HG02970 (cell line): ENCODE results near the gene CENPH.
"Not testable (repeated sequence)": the region's sequence is repeated elsewhere in the genome, so short reads cannot be mapped to it uniquely, and the experiment has no call there.

Source experiments
- ATAC-seq: cut with Tn5 transposase; IDR thresholded peaks from one replicate; pipeline ENCODE4 v1.9.1; 2021; ENCODE audit warnings: mild to moderate bottlenecking, moderate library complexity, moderate number of reproducible peaks; ENCODE audit not compliant: unreplicated experiment, low FRiP score

The CENPH gene

DNA sequence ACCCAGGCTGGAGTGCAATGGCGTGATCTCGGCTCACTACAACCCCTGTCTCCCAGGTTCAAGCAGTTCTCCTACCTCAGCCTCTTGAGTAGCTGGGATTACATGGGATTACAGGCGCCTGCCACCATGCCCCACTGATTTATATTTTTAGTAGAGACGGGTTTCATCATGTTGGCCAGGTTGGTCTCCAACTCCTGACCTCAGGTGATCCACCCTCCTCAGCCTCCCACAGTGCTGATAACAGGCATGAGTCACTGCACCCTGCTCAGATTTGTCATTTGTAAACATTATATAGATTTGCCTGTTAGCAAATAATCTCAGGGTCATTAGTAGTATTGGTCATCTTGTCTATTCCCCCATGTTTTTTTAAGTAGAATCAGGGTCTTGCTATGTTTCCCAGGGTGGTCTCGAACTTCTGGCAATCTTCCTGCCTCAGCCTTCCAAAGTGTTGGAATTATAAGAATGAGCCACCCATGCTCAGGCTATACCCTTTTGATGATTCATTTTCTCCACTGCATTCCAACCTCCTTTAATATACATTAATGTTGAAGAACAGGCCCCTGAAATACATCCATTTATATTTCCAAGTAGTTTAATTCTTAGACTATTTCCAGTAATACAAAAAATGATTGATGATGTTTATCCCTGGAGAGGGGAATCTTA lies 17.3 kb downstream of the CENPH start:
- ATAC-seq, result no peak

DNA sequence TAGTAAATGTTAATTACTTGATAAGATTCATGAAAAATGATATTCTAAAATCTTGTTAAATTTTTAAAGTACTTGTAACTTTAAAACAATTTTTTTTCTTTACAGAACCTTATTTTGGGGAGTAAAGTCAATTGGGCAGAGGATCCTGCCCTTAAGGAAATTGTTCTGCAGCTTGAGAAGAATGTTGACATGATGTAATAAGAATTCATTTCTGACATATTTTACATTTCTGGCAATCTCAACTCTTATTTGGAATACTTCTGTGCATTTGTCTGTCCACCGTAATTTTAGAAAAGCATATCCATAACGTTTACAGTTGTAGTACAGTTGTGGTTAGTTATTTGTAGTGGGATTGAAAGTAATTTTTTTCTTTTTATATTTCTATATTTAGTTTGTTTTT lies 20.2 kb downstream of the CENPH start:
- no peak for ATAC-seq

DNA sequence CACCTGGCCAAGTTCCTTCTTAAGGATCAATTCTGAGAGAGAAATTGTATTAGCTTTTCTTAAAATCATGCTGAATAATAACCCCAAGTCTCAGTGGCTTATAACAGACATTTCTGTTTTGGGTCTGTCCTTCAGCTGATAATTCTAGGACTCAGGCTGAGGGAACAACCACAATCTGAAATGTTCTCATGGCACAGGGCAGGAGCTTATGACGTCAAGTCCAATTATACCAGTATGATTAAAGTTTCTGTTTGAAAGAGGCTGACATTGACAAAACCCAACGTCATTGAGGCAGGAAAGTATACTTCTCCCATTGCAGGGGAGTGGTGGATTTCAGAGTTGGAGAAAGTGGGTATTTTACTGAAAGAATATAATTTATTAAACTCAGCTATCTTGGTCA lies 21.8 kb downstream of the CENPH start:
- no peak for ATAC-seq

DNA sequence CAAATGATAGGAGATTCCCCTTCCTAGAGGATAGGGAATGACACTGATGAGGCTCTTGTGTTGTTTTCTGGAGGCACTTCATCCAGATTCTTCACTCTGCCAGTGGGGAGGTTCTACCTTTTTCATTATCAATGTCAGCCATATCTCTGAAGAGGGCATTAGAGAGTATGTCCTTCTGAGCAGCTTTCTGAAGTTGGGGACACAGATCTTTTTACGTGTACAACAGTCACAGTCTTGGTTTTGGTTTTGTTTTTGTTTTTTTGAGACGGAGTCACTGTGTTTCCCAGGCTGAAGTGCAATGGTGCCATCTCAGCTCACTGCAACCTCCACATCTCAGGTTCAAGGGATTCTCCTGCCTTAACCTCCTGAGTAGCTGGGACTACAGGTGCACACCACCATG lies 22.6 kb downstream of the CENPH start:
- no peak for ATAC-seq

DNA sequence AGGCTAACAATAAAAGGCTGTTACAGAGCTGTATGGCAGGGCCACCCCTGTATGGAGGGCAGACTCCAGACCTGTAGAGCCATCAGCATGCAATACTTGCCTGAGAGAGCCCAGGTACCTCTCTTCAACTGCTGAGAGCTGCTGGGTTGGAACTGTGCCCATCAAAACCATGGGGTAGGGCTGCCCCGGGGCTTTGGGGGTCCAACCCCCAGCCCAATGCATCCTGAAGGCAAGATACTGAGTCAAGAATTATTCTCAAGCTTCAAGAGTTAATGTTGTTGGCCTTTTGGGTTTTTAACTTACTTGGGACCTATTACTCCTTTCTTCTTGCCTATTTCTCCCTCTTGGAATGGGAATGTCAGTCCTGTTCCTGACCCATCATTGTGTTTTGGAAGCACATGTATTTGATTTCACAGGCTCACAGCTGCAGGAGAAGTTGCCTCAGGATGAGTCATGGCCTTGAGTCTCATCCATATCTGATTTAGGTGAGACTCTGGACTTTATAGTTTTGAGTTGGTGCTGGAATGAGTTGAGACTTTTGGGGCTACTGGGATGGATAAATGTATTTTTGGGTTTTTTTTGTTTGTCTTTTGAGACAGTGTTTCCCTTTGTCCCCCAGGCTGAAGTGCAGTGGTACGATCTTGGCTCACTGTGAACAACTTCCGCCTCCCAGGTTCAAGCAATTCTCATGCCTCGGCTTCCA lies 24.3 kb downstream of the CENPH start:
- ATAC-seq, result no peak

DNA sequence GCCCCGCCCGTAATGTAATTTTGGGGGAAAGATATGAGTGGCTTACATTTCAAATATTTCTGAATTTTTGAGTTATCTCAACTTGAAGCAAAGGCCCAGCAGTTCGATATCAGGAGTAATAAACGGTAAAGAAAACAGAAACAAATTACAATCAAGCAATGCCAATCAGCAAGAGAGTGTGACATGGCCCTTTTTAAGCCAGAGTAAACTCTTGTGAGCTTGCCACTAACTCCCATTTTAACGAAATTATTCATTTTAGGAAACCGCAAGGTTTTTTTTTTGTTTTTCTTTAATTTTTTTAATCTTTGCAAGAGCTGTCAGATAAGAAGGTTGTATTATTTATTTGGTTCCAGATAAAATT lies 27.7 kb downstream of the CENPH start:
- ATAC-seq, result no peak

DNA sequence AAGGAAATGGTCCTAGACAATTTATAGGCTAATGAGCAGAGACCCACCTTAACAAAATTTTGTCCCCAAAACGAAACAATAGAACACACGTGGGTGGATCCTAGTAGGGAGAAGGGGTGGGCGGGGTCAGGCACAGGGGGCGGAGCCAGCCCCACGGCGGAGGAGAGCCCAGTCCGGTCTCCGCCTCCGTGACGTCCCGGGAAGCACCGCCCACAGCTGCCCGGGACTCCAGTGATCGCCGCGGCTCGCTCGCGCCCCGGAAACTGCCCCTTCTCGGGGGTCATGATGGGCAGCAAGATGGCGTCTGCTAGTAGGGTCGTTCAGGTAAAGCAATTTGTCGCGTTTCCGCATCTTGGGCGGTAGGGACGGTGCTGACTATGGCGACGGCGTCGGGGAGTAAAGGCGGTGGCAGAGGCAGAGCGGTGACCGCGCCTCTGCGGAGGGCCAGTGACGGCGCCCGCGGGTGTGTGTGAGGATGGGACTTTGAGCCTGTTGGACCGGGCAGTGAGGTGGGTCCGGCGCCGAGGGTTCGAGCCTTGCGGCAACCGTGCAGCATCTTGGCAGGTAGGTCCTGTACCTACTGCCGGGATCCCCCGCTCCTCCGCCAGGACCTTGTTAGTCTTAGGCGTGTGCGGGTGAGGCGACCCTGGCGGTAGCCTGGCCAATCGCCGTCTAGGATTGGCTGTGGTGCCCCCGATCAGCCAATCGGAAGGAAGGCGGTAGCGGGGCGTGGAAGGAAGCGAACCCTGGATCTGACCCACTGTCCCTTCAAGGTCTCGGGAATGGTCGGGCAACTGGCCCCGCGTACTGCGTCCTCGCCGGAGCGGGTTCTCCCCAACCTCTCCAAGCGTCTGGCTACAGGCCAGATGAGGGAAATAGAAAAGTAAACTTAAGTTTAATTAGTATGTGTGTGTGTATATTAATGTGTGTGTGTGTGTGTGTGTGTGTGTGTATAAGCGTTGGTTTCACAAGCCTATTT lies 28.5 kb downstream of the CENPH start:
- ATAC-seq, result peak; percentile 91

DNA sequence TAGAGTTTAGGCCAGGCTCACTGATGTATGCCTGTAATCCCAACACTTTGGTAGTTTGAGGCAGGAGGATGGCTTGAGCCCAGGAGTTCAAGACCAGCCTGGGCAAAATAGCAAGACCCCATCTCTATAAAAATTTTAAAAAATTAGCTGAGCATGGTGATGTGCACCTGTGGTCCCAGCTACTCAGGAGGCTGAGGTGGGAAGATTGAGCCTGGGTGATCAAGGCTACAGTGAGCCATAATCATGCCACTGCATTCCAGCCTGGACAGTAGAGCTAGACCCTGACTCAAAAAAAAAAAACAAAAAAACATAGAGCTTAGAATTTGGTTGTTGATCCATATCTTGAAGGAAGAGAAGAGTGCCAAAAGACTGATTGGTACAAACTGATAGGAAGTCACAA lies 30.6 kb downstream of the CENPH start:
- ATAC-seq, result no peak

DNA sequence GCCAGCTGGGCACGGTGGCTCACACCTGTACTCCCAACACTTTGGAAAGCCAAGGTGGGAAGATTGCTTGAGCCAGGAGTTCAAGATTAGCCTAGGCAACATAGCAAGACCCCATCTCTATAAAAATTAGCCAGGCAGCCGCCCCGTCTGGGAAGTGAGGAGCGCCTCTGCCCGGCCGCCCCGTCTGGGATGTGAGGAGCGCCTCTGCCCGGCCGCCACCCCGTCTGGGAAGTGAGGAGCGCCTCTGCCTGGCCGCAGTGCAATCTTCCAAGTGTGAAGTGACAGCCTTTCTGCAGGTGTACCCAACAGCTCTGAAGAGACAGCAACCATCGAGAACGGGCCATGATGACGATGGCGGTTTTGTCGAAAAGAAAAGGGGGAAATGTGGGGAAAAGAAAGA lies 31.0 kb downstream of the CENPH start:
- ATAC-seq, result not testable (repeated sequence)

DNA sequence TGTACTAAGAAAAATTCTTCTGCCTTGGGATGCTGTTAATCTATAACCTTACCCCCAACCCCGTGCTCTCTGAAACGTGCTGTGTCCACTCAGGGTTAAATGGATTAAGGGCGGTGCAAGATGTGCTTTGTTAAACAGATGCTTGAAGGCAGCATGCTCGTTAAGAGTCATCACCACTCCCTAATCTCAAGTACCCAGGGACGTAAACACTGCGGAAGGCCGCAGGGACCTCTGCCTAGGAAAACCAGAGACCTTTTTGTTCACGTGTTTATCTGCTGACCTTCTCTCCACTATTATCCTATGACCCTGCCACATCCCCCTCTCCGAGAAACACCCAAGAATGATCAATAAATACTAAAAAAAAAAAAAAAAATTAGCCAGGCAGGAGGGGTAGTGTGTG lies 31.4 kb downstream of the CENPH start:
- not testable (repeated sequence) for ATAC-seq

DNA sequence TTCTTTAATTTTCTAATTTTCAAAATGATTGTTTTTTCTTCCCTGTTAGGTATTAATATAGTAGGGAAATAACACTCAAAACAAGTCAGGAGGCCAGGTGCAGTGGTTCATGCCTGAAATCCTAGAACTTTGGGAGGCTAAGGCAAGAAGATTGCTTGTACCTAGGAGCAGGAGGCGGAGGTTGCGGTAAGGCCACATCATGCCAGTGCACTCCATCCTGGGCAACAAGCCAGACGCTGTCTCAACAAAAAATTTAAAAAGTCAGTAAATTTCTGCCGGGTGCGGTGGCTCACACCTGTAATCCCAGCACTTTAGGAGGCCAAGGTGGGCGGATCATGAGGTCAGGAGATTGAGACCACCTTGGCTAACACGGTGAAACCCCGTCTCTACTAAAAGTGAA lies 35.1 kb downstream of the CENPH start:
- no peak for ATAC-seq

DNA sequence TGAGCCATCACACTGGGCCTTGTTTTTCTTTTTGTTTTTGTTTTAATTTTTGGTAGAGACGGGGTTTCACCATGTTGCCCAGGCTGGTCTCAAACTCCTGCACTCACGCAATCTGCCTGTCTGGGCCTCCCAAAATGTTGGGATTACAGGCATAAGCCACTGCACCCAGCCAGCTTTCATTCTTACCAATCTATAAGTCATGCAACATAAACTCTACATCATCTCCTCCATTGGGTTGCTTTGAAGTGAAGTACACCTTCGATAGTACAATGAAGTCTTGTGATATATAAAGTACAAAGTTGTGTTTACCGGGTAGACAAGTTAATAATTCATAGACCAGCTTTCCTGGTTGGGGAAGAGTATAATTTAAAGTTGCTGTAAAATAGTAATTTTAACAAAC lies 36.5 kb downstream of the CENPH start:
- no peak for ATAC-seq

DNA sequence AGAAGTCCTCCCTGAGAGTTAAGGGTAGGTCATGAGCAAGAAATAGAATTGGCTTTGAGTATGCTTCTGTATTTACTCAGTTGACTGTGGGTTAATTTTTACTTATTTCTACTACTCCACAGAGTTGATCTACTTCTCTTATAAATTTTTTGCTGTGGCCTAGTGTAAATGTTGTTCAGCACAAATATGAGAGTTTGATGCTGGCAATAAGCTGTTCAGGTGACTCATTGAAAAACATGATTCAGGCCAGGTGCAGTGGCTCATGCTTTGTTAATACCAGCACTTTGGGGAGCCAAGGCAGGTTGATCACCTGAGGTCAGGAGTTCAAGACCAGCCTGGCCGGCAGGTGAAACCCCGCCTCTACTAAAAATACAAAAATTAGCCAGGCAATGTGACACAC lies 40.8 kb downstream of the CENPH start:
- ATAC-seq, result no peak

DNA sequence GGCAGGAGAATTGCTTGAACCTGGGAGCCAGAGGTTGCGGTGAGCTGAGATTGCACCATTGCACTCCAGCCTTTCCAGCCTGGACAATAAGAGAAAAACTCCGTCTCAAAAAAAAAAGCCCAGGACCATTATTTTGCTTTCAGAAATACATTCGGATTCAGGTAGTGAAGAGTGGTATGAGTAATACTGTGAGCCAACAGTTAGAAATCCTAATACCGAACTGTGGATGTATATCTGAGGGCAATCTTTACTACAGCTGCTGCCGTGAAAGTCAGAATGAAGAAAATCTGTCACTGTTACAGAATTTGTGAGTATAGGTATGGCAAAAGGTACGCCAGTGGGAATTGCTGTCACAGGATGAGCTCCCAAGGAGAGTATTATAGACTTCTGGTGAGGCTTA lies 41.9 kb downstream of the CENPH start:
- no peak for ATAC-seq

DNA sequence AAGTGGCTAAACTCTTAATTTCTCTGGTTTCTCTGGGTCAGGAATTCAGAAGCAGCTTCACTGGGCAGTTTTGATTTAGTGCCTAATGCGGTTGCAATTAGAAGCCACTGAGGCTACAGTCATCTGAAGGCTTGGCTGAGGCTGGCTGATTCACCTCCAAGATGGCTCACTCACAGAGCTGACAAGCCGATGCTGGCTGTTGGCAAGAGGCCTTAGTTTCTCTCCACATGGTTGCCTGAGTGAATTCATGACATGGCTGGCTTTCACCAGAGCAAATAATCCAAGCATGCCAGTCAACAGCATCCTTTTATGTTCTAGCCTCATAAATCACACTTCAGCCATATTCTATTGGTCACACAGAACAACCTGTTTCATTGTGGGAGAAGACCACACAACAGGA lies 42.5 kb downstream of the CENPH start:
- ATAC-seq, result no peak

DNA sequence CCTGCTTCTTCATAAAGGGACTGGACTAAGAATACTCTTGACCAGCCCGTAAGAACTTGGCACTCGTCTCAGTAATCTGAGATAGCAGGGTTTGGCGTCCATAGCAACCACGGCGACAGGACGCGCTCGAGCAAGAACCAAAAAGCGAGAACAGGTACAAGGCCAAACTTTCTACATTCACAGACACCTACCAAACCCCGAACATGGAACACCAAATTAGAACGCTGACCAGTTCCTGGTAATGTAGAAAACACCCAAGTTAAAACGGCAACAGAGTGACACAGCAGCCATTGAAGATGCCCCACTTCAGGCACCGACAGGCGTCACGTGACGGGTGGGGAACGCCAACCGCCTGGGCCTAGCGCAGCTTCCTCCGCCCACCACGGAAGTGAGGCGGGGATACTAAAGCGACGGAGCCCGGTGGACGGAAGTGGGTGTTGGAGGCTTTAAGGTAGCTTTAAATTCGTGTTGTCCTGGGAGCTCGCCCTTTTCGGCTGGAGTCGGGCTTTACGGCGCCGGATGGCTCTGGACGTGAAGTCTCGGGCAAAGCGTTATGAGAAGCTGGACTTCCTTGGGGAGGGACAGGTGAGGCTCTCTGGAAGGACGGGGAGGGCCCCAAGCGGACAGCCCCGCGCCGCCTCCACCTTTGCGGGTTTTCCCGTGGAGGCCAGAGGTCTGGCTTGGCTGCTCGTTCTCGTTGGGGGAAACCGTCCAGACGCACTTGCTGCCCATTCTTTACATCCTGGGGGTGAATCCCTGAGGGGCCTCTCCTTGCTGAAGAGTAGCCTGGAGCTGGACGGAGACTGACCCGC lies 45.3 kb downstream of the CENPH start, which contains the start of gene CDK7:
Gene CDK7, plus strand, starts transcription at position 430 of the 812 bp plus-strand sequence. Its CDS starts 90 bp downstream, at position 520.
- peak; percentile 95 for ATAC-seq

DNA sequence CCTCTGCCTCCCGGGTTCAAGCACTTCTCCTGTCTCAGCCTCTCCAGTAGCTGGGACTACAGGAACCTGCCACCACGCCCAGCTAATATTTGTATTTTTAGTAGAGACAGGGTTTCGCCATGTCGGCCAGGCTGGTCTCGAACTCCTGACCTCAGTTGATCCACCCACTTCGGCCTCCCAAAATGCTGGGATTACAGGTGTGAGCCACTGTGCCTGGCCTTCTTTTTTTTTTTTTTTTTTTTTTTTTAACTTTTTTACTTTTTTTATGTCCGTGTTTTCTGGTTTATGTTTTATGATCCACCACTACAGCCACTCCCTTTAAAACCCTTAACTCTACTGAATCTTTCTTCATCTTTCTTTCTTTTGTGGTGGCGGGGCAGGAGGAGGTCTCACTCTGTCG lies 47.4 kb downstream of the CENPH start:
- not testable (repeated sequence) for ATAC-seq

DNA sequence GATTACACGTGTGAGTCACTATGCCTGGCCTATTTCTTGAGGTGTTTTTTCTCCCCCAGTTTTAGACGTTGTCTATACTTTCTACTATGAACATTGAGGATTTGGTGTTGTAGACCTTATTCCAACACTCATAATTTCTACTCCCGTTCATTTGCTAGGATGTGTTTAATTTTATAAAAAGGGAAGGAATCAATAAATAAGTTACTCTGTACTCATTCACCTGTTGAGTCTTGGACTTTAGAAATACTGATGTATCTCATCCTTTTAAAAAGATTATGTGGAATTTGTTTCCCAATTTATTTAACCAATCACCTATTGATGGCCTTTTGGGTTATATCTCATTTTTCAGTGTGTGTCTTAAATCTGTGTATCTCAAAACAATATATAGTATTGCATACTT lies 48.5 kb downstream of the CENPH start:
- ATAC-seq, result no peak

DNA sequence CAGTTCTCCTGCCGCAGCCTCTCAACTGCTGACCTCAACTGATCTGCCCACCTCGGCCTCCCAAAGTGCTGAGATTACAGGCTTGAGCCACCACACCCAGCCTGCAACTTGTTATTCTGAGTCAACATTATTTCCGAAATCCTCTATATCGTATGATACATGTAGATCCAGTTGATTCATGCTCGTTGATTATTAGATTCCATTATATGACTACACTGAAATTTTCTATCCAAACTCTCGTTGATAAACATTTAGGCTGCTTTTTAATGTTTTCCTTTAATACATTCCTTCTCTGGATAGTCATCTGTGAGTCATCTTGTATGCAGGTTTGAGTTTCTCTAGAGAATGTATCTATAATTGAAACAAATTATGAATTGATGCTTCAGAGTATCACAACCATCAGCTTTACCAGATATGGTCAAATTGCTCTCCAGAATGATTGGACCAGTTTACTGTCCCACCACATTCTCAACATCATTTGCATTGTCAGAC lies 49.4 kb downstream of the CENPH start:
- no peak for ATAC-seq
